Mucosa of descending colon (tissue), 3 donors: ENCODE data around the gene HTR3A. TPM values are rescaled to one million over a fixed set of nuclear protein-coding genes. Genes with fewer than 3 reads are reported as not detected.

ENCODE experiments used
- ATAC-seq: fragments of 200-7000 bp; cut with Tn5 transposase; one replicate; pipeline ENCODE4 v1.9.1; 2020; ENCODE audit warnings: mild to moderate bottlenecking, moderate library complexity
- DNase-seq, 3 donors: peaks; one replicate each; pipeline ENCODE4 v3.0.0-alpha.2; 2020
- H3K36me3 ChIP-seq: fragments of 200-600 bp; one replicate; pipeline ENCODE4 v1.8.0; 2021; ENCODE audit warnings: low read depth, mild to moderate bottlenecking
- H3K4me1 ChIP-seq: fragments of 200-600 bp; one replicate; pipeline ENCODE4 v1.8.0; 2021; ENCODE audit warnings: low read depth, mild to moderate bottlenecking
- H3K4me3 ChIP-seq: fragments of 200-600 bp; one replicate; pipeline ENCODE4 v1.8.0; 2021; ENCODE audit warnings: mild to moderate bottlenecking
- H3K9me3 ChIP-seq: fragments of 200-600 bp; one replicate; pipeline ENCODE4 v1.8.0; 2021; ENCODE audit warnings: mild to moderate bottlenecking
- CTCF ChIP-seq: fragments of 200-600 bp; IDR thresholded peaks from one replicate; pipeline ENCODE4 v1.8.0; 2022; ENCODE audit warnings: antibody characterized with exemption, mild to moderate bottlenecking
- intact Hi-C, 2 donors: fragments of 100-400 bp; cut with DNase I in 1 of 2; cut with micrococcal nuclease in 1 of 2; formaldehyde crosslinking; loops; one replicate each; pipeline versions ENCODE4 v1.11.0 to v1.11.1; 2022; cut with DNase I, micrococcal nuclease
- total RNA-seq, 3 donors: library from RNA; stranded (reverse); fragmentation: NEBNext Ultra II Directional in 2 of 3; extraction: Animal tissue kit (Norgen Biotek cat#: 25700) in 2 of 3; gene quantifications; one replicate each; pipeline versions ENCODE4 v1.2.1 to v1.2.4, GENCODE V29; 2021 to 2023
- donor health status: DM: no; HTN: no; CAD: no; lungs with moderate emphysema.
- donor health status: DM: no; HTN: no; CAD: no.
- donor health status: DM: no; HTN: yes; CAD: no.

Gene HTR3A
- total RNA-seq, 3 donors from 2014 or later, result 0.17 to 4.1 TPM; not detected in 1

- Histone ChIP-seq H3K9me3 (no peaks in the 10 kb centered on the region), H3K4me3 (no peak overlapping the region), H3K4me1 (no peaks in the 10 kb centered on the region), H3K36me3 (no peaks in the 10 kb centered on the region)
- TF ChIP-seq CTCF, result no peak
- ATAC-seq, result no peak
- no peak for DNase-seq
- intact Hi-C loops, result no loop called here
Measured at GRCh38 chr11:113986351-113987140, 11.6 kb downstream of the HTR3A start.

GRCh38 chr11:113989381-113989780 lies 14.5 kb downstream of the HTR3A start:
- no peak overlapping the region for H3K4me3 ChIP-seq
- H3K4me1 ChIP-seq, result no peaks in the 10 kb centered on the region
- DNase-seq, result no peak
- no peaks in the 10 kb centered on the region for H3K36me3 ChIP-seq
- H3K9me3 ChIP-seq, result no peaks in the 10 kb centered on the region
- no peak for ATAC-seq
- no peak for TF ChIP-seq CTCF
- intact Hi-C loops, result no loop called here

- intact Hi-C loops, result loop anchor here in 1 of 2 donors (10.0 kb wide), 1 partner anchor 275 kb away; no protein-coding TSS in a partner anchor
- Histone ChIP-seq H3K4me1 (no peaks in the 10 kb centered on the region), H3K9me3 (no peaks in the 10 kb centered on the region), H3K4me3 (no peak overlapping the region), H3K36me3 (no peaks in the 10 kb centered on the region)
- DNase-seq (no peak), ATAC-seq (no peak)
- no peak for TF ChIP-seq CTCF
Measured at GRCh38 chr11:113989916-113990315, 15.0 kb downstream of the HTR3A start.

- Histone ChIP-seq H3K4me1 (no peaks in the 10 kb centered on the region), H3K36me3 (no peaks in the 10 kb centered on the region), H3K9me3 (no peaks in the 10 kb centered on the region), H3K4me3 (no peak overlapping the region)
- DNase-seq, result peak in 1 of 3 donors; percentile 55
- intact Hi-C loops, result loop anchor here in 1 of 2 donors (10.0 kb wide), 1 partner anchor 274 kb away; no protein-coding TSS in a partner anchor
- ATAC-seq, result no peak
- no peak for TF ChIP-seq CTCF
Measured at GRCh38 chr11:113991170-113991569, 16.3 kb downstream of the HTR3A start.

GRCh38 chr11:113991718-113992458 lies 17.0 kb downstream of the HTR3A start:
- H3K9me3 ChIP-seq, result no peaks in the 10 kb centered on the region
- H3K4me1 ChIP-seq, result no peaks in the 10 kb centered on the region
- DNase-seq (no peak), ATAC-seq (no peak)
- no peaks in the 10 kb centered on the region for H3K36me3 ChIP-seq
- intact Hi-C loops, result loop anchor here in 1 of 2 donors (10.0 kb wide), 1 partner anchor 273 kb away; no protein-coding TSS in a partner anchor
- TF ChIP-seq CTCF, result no peak
- no peak overlapping the region for H3K4me3 ChIP-seq
